ENCODE data around the gene G0S2. TPM values are rescaled to one million over a fixed set of nuclear protein-coding genes. Genes with fewer than 3 reads are reported as not detected.

Gene G0S2
- total RNA-seq, 1 donor from 2014 or later = 19.9 TPM

DNA sequence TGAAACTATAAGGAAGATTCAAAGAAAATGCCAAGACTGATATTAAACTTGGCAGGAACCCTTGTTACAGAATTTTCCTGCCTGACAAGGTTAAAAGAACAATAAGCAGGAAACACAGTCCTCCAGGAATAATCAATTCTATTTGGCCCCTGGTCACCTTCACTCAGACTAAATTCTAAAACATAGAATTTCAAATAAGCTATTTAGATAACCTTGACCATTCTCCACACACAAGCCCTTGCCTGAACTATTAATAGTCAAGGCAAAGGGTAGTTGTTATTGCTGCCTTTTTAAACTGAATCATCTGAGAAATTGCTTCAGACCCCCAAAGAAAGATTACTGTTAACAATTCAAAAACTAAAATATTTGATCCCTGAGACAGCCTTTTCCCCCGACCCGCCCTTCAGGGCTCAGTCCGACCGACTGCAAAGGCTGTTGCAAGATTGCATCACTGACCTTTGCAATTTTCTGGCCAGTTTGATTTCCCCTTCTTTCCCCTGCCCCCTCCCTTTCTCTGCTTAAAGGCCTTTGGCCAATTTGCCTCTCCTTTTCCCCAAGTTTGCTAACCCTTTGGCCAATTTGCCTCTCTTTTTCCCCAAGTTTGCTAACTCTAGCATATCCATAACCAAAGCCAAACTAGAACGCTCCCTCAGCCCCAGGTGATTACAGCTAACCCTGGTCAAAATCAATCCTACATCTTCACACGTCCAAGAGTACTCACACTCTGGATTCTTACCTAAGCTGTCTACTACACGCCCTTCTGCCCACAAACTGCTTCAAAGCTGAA, 1.4 kb upstream of the G0S2 start:
- Histone ChIP-seq H3K27ac (no peak overlapping the region), H3K36me3 (no peaks in the 10 kb centered on the region), H3K4me1 (peaks cover 36% of the 10 kb centered on the region), H3K4me3 (no peak overlapping the region), H3K27me3 (ENCODE audit: low read depth) (no peaks in the 10 kb centered on the region), H3K9me3 (no peaks in the 10 kb centered on the region)
- intact Hi-C loops (cut with DNase I) = no loop called here
- TF ChIP-seq CTCF (IDR thresholded peaks at IDR 0.05) = no peak
- DNase-seq = no peak
- ATAC-seq = peak; percentile 50 to 57

DNA sequence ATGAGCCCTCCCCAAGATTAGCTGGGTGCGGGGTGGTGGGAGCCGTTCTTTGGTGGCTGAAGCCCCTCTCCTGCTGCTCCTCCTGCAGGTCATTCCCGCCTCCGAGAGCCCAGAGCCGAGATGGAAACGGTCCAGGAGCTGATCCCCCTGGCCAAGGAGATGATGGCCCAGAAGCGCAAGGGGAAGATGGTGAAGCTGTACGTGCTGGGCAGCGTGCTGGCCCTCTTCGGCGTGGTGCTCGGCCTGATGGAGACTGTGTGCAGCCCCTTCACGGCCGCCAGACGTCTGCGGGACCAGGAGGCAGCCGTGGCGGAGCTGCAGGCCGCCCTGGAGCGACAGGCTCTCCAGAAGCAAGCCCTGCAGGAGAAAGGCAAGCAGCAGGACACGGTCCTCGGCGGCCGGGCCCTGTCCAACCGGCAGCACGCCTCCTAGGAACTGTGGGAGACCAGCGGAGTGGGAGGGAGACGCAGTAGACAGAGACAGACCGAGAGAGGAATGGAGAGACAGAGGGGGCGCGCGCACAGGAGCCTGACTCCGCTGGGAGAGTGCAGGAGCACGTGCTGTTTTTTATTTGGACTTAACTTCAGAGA, 448 bp downstream of the G0S2 start:
- H3K27me3 ChIP-seq (ENCODE audit: low read depth) = no peaks in the 10 kb centered on the region
- peak overlapping the region; percentile 64 for H3K4me3 ChIP-seq
- H3K4me1 ChIP-seq = peaks cover 36% of the 10 kb centered on the region
- no peaks in the 10 kb centered on the region for H3K36me3 ChIP-seq
- ATAC-seq (peak; percentile 50 to 60), DNase-seq (peak; percentile 48)
- intact Hi-C loops (cut with DNase I) = no loop called here
- no peak for TF ChIP-seq CTCF (IDR thresholded peaks at IDR 0.05)
- H3K9me3 ChIP-seq = no peaks in the 10 kb centered on the region
- peak overlapping the region; percentile 59 for H3K27ac ChIP-seq

- Histone ChIP-seq H3K4me1 (peaks cover 22% of the 10 kb centered on the region), H3K36me3 (no peaks in the 10 kb centered on the region), H3K27me3 (ENCODE audit: low read depth) (no peaks in the 10 kb centered on the region), H3K4me3 (no peak overlapping the region), H3K9me3 (no peaks in the 10 kb centered on the region), H3K27ac (no peak overlapping the region)
- intact Hi-C loops (cut with DNase I) = no loop called here
- TF ChIP-seq CTCF (IDR thresholded peaks at IDR 0.05) = no peak
- ATAC-seq (no peak), DNase-seq (no peak)
These were observed 3.8 kb downstream of the G0S2 start for GRCh38 chr1:209678981-209679539.

- Histone ChIP-seq H3K4me1 (peaks cover 4% of the 10 kb centered on the region), H3K36me3 (no peaks in the 10 kb centered on the region), H3K27me3 (ENCODE audit: low read depth) (no peaks in the 10 kb centered on the region), H3K27ac (peak overlapping the region; percentile 50), H3K4me3 (no peak overlapping the region), H3K9me3 (no peaks in the 10 kb centered on the region)
- ATAC-seq = no peak
- TF ChIP-seq CTCF (IDR thresholded peaks at IDR 0.05) = no peak
- intact Hi-C loops (cut with DNase I) = no loop called here
- DNase-seq = no peak
These were observed 10.6 kb downstream of the G0S2 start for GRCh38 chr1:209685821-209686220.

DNA sequence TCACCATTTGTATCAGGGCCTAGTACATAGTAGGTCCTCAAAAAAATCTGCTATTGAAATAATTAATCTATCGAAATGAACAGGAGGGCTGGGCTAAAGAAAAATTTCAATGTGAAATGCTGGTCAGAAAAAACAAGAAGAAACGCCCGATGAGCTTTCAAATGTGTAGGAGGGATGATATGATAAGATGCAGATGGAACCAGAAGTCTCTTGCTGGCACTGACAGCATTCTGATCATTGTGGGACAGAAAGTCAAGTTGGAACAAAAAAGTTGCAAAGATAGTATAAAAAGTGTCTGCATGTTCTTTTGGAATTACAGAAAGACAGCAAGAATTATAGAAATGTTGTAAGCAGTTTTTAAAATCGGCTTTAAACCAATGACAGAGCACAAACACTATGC, 11.1 kb downstream of the G0S2 start:
- Histone ChIP-seq H3K4me3 (no peak overlapping the region), H3K27ac (peak overlapping the region; percentile 50), H3K4me1 (peaks cover 6% of the 10 kb centered on the region), H3K9me3 (no peaks in the 10 kb centered on the region), H3K36me3 (no peaks in the 10 kb centered on the region), H3K27me3 (ENCODE audit: low read depth) (no peaks in the 10 kb centered on the region)
- no peak for TF ChIP-seq CTCF (IDR thresholded peaks at IDR 0.05)
- ATAC-seq (no peak), DNase-seq (no peak)
- intact Hi-C loops (cut with DNase I) = no loop called here
